Measurements from ENCODE around the gene TEC. TPM values are rescaled to one million over a fixed set of nuclear protein-coding genes. Genes with fewer than 3 reads are reported as not detected.

Gene TEC
- total RNA-seq, 1 experiment from 2014 or later, result 4.5 TPM

DNA sequence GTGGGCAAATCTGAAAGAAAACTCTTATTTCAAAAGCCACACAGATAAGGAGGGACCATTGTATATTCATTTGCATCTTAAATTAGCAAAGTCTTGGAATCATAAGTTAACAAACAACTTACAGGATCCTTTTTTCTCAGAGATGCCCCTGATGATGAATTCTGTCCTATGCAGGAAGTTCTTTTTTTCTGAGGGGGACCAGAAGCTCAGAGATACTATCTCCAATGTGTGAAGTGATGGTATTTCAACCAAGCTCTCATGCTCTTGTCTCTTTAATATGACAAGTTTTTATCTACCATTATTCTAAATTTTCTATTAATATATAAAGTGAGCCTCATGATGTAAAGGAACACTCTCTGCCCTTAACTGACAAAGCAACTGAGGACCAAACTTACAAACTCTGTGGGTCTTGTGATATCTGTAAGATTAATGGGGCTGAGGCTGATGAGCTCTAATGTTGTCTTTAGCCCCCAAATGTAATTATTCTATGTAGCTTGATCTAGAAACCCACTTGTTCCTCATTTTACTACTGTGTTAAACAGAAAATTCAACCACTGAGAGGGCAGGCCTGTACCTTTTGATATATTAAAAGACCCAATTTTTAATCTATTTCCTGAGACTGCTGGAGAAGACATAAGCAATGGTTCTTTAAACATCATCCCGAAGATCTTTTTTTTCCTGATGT lies 27.0 kb downstream of the TEC start (continued):
- TF ChIP-seq CBX3 (IDR thresholded peaks at IDR 0.05; ENCODE audit: low read depth), result no peak
- no peak for TF ChIP-seq TCF7L2 (IDR thresholded peaks at IDR 0.05; ENCODE audit: borderline replicate concordance, extremely low read depth, insufficient read depth, insufficient read length)
- no peak for TF ChIP-seq SP1 (IDR thresholded peaks at IDR 0.05; ENCODE audit: low read depth)
- TF ChIP-seq SRF (IDR thresholded peaks at IDR 0.05; ENCODE audit: low read depth), result no peak
- TF ChIP-seq, protein P1, sequence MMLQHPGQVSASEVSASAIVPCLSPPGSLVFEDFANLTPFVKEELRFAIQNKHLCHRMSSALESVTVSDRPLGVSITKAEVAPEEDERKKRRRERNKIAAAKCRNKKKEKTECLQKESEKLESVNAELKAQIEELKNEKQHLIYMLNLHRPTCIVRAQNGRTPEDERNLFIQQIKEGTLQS (IDR thresholded peaks at IDR 0.05), result no peak
- TF ChIP-seq EGR1 (IDR thresholded peaks at IDR 0.05; ENCODE audit: low read depth), result no peak
- TF ChIP-seq POLR2A (IDR thresholded peaks at IDR 0.05; ENCODE audit: borderline replicate concordance, extremely low read depth, insufficient read depth, insufficient read length), result no peak
- no peak for TF ChIP-seq ELF1 (IDR thresholded peaks at IDR 0.05; ENCODE audit: borderline replicate concordance, low read depth)
- TF ChIP-seq EZH2phosphoT487 (IDR thresholded peaks at IDR 0.05; ENCODE audit: borderline replicate concordance), result no peak
- TF ChIP-seq SIN3A (IDR thresholded peaks at IDR 0.05; ENCODE audit: low read depth), result no peak
- TF ChIP-seq ZFX (IDR thresholded peaks at IDR 0.05), result no peak
- TF ChIP-seq POLR2AphosphoS5 (IDR thresholded peaks at IDR 0.05; ENCODE audit: low read depth, low read length), result no peak
- TF ChIP-seq ZNF274 (IDR thresholded peaks at IDR 0.05; ENCODE audit: low read depth, low read length), result no peak

DNA sequence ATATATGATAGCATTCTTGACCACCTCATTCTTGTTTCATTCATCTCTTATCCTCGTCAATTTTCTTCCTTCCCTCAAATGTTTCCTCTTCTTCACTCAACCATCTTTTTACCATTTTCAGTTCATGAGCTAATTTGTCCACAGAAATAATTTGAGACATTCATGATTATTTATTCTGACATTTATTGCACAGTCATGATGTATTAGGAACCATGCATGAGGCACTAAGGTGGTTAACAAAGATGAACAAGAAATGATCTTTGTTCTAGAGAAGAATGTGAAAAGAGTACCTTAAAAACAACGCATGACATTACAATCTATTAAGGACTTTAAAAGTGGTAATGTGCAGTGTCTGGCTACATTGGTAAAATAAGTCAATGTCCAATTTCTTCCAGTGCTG lies 27.9 kb downstream of the TEC start:
- intact Hi-C loops (cut with micrococcal nuclease), result no loop called here
- ChIA-PET CTCF (no interaction called here), RAD21 (ENCODE audit: low non-redundant PET in 1 of 2, low total read pairs in 2 of 2, uncharacterized antibody in 2 of 2, unreplicated experiment in 2 of 2) (no interaction called here), POLR2A (no interaction called here)
- H3K4me3 ChIP-seq (replicated peaks in 1 of 2; ENCODE audit: low read depth in 1 of 2, low read length in 2 of 2), result no peak overlapping the region
- H3K4me1 ChIP-seq (ENCODE audit: control insufficient read depth in 1 of 2, insufficient read depth in 2 of 2, low read length in 2 of 2), result no peaks in the 10 kb centered on the region
- no peaks in the 10 kb centered on the region for H3K9me3 ChIP-seq (ENCODE audit: control insufficient read depth in 1 of 2, insufficient read depth in 1 of 2, low read depth in 1 of 2, low read length in 2 of 2)
- no peak overlapping the region for H2AFZ ChIP-seq (ENCODE audit: low read depth, low read length, poor library complexity, severe bottlenecking)
- H3K4me2 ChIP-seq (ENCODE audit: low read length), result no peak overlapping the region
- no peaks in the 10 kb centered on the region for H3K27me3 ChIP-seq (ENCODE audit: insufficient read depth, low read length)
- ATAC-seq, result no peak
- H4K20me1 ChIP-seq (ENCODE audit: insufficient read depth), result no peaks in the 10 kb centered on the region
- no peak overlapping the region for H3K27ac ChIP-seq (ENCODE audit: low read depth, low read length)
- H3K9me2 ChIP-seq (ENCODE audit: insufficient read depth), result no peaks in the 10 kb centered on the region
- TF ChIP-seq, protein P1 (IDR thresholded peaks at IDR 0.05), result no peak
- TF ChIP-seq ZNF274 (IDR thresholded peaks at IDR 0.05; ENCODE audit: low read depth, low read length) (no peak), JUND (IDR thresholded peaks at IDR 0.05) (no peak), POLR2A (IDR thresholded peaks at IDR 0.05; ENCODE audit: borderline replicate concordance, extremely low read depth, insufficient read depth, insufficient read length) (no peak), CBX3 (IDR thresholded peaks at IDR 0.05; ENCODE audit: low read depth) (no peak), FOSL1 (IDR thresholded peaks at IDR 0.05; ENCODE audit: low read depth) (no peak), RAD21 (IDR thresholded peaks at IDR 0.05; ENCODE audit: low read depth) (no peak), ELF1 (IDR thresholded peaks at IDR 0.05; ENCODE audit: borderline replicate concordance, low read depth) (no peak), EZH2phosphoT487 (IDR thresholded peaks at IDR 0.05; ENCODE audit: borderline replicate concordance) (no peak)
- TF ChIP-seq, protein P2, sequence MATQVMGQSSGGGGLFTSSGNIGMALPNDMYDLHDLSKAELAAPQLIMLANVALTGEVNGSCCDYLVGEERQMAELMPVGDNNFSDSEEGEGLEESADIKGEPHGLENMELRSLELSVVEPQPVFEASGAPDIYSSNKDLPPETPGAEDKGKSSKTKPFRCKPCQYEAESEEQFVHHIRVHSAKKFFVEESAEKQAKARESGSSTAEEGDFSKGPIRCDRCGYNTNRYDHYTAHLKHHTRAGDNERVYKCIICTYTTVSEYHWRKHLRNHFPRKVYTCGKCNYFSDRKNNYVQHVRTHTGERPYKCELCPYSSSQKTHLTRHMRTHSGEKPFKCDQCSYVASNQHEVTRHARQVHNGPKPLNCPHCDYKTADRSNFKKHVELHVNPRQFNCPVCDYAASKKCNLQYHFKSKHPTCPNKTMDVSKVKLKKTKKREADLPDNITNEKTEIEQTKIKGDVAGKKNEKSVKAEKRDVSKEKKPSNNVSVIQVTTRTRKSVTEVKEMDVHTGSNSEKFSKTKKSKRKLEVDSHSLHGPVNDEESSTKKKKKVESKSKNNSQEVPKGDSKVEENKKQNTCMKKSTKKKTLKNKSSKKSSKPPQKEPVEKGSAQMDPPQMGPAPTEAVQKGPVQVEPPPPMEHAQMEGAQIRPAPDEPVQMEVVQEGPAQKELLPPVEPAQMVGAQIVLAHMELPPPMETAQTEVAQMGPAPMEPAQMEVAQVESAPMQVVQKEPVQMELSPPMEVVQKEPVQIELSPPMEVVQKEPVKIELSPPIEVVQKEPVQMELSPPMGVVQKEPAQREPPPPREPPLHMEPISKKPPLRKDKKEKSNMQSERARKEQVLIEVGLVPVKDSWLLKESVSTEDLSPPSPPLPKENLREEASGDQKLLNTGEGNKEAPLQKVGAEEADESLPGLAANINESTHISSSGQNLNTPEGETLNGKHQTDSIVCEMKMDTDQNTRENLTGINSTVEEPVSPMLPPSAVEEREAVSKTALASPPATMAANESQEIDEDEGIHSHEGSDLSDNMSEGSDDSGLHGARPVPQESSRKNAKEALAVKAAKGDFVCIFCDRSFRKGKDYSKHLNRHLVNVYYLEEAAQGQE (IDR thresholded peaks at IDR 0.05; ENCODE audit: low read depth), result no peak
- no peak overlapping the region for H3K9ac ChIP-seq (ENCODE audit: low read length)
- H3K36me3 ChIP-seq (ENCODE audit: control insufficient read depth in 1 of 2, insufficient read depth in 2 of 2, low read length in 2 of 2), result no peaks in the 10 kb centered on the region
- no peak for DNase-seq (ENCODE audit: low read depth, low spot score)
- BruUV-seq (replicated peaks), result no TSS peak
- peaks cover 9% of the 10 kb centered on the region; the same call in 1 of the 2 replicates for H3K79me2 ChIP-seq (ENCODE audit: insufficient read depth, low read length)
